OCI-LY3 (cell line): Measurements from ENCODE around the gene EFCAB6.

ENCODE experiments used
- H2AFZ ChIP-seq: fragments of 200-600, 300-600 bp; shearing (Covaris generic); 2 replicates; pipeline ENCODE4 v1.6.0; 2014; ENCODE audit warnings: antibody characterized with exemption, low read depth, low read length
- H3K27ac ChIP-seq: fragments of 200-600, 300-600 bp; sonication (generic); 2 replicates; pipeline ENCODE4 v1.5.1; 2014; ENCODE audit warnings: mild to moderate bottlenecking, low read length, moderate library complexity, mixed read lengths
- H3K27me3 ChIP-seq: fragments of 200-600, 300-600 bp; sonication (generic); 2 replicates; pipeline ENCODE4 v1.6.1; 2014; ENCODE audit warnings: low read depth, low read length, mixed read lengths
- H3K36me3 ChIP-seq: fragments of 200-600, 300-600 bp; sonication (generic); replicated peaks from 2 replicates; pipeline ENCODE3; 2014; ENCODE audit warnings: low read depth, low read length, mixed read lengths
- H3K4me1 ChIP-seq: fragments of 300-600, 200-600 bp; sonication (generic); 2 replicates; pipeline ENCODE4 v1.6.1; 2014; ENCODE audit warnings: low read length, mixed read lengths
- H3K4me2 ChIP-seq: fragments of 200-600, 300-600 bp; sonication (generic); 2 replicates; pipeline ENCODE4 v1.6.1; 2014; ENCODE audit warnings: low read length, mixed read lengths
- H3K4me3 ChIP-seq: fragments of 300-600, 200-600 bp; sonication (generic); 2 replicates; pipeline ENCODE4 v1.5.1; 2014; ENCODE audit warnings: antibody characterized with exemption, mild to moderate bottlenecking, low read length, moderate library complexity
- H3K79me2 ChIP-seq: fragments of 300-600, 200-600 bp; shearing (Covaris generic); 2 replicates; pipeline ENCODE4 v1.6.1; 2014; ENCODE audit warnings: mild to moderate bottlenecking, low read length, mixed read lengths
- H3K9ac ChIP-seq: fragments of 300-600, 200-600 bp; shearing (Covaris generic); 2 replicates; pipeline ENCODE4 v1.6.0; 2014; ENCODE audit warnings: mild to moderate bottlenecking, low read length, moderate library complexity
- H3K9me3 ChIP-seq: fragments of 200-600, 300-600 bp; shearing (Covaris generic); 2 replicates; pipeline ENCODE4 v1.6.1; 2014; ENCODE audit warnings: low read length, mixed read lengths; ENCODE audit not compliant: insufficient read depth
- H4K20me1 ChIP-seq: fragments of 200-600, 300-600 bp; sonication (generic); 2 replicates; pipeline ENCODE4 v1.6.1; 2016; ENCODE audit warnings: low read length, mixed read lengths; ENCODE audit not compliant: insufficient read depth
- CTCF ChIP-seq: fragments of 200-600, 300-600 bp; sonication (generic); IDR thresholded peaks from 2 replicates; pipeline ENCODE4 v1.5.1; 2014; ENCODE audit warnings: antibody characterized with exemption, low read length, low read depth
- EZH2phosphoT487 ChIP-seq: fragments of 200-600 bp; shearing (Covaris generic); IDR thresholded peaks from 2 replicates; pipeline ENCODE4 v1.6.1; 2018; ENCODE audit warnings: antibody characterized with exemption, mixed run types, low read depth

The EFCAB6 gene

DNA sequence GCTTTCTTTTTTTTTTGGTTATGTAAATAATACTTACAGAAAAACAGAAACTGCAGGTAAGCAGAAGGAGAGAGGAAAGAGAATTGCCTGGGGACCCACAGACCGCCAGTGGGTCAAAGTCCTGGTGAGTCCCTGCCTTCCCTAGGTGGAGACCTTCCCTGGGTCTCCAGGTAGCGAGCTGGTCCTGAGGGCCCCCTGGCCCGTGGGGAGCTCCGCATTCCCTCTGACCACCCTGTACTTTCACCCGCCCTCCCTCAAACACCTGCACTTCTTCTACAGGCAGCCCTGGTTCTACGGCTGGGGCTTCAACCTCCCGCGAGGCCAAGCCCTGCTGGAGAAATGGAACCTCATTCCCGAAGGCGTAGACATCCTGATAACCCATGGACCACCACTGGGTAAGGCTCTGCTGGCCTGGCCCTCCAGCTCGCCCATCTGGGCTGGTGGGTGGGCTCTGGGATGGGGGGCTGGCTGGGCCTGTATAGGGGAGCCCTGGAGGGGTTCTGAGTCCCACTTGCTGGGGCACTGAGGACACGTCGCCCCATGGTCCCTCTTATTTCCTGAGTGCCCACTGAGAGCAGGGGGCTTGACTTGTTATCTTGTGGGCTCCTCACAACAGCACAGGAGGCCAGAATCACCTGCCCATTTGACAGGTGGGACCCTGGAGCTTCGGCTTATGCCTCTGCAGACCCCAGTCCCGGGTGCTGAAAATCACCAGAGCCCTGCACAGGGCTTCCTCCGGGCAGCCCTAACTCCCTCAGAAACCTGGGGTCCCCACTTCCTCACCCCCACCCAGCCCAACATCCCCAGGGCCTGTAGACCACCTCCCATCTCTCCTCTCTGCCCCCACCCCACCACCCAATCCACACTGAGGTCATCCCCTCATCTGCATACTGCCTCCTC is 313.9 kb downstream of the EFCAB6 start:
- H3K79me2 ChIP-seq, result no peaks in the 10 kb centered on the region
- no peaks in the 10 kb centered on the region for H3K9me3 ChIP-seq
- no peak overlapping the region for H3K4me2 ChIP-seq

GRCh38 chr22:43493297-43493696 is 318.8 kb downstream of the EFCAB6 start:
- H3K4me2 ChIP-seq, result no peak overlapping the region
- no peak for TF ChIP-seq CTCF
- no peak for TF ChIP-seq EZH2phosphoT487
- no peak overlapping the region for H3K4me3 ChIP-seq
- no peak overlapping the region for H3K27ac ChIP-seq
- no peaks in the 10 kb centered on the region for H3K79me2 ChIP-seq
- H2AFZ ChIP-seq, result no peak overlapping the region
- H3K4me1 ChIP-seq, result no peaks in the 10 kb centered on the region
- H3K36me3 ChIP-seq, result no peaks in the 10 kb centered on the region
- H4K20me1 ChIP-seq, result no peaks in the 10 kb centered on the region
- H3K27me3 ChIP-seq, result no peaks in the 10 kb centered on the region
- no peaks in the 10 kb centered on the region for H3K9me3 ChIP-seq
- H3K9ac ChIP-seq, result no peak overlapping the region

More for the DNA sequence above, 313.9 kb downstream of the EFCAB6 start:
- H4K20me1 ChIP-seq, result no peaks in the 10 kb centered on the region
- H3K27me3 ChIP-seq, result no peaks in the 10 kb centered on the region
- no peak overlapping the region for H3K27ac ChIP-seq
- H3K36me3 ChIP-seq, result no peaks in the 10 kb centered on the region
- no peak overlapping the region for H3K4me3 ChIP-seq
- H2AFZ ChIP-seq, result no peak overlapping the region
- H3K9ac ChIP-seq, result no peak overlapping the region
- TF ChIP-seq CTCF, result no peak
- TF ChIP-seq EZH2phosphoT487, result no peak
- no peaks in the 10 kb centered on the region for H3K4me1 ChIP-seq

DNA sequence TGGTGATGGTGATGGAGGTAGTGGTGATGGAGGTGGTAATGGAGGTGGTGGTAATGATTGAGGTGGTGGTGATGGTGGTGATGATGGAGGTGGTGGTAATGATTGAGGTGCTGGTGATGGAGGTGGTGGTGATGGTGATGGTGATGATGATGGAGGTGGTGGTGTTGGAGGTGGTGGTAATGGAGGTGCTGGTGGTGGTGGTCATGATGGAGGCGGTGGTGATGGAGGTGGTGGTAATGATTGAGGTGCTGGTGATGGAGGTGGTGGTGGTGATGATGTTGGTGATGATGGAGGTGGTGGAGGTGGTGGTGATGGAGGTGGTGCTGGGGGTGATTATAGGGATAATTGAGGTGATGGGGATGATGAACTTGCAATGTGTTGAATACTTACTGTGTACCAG is 320.4 kb downstream of the EFCAB6 start:
- no peak overlapping the region for H2AFZ ChIP-seq
- no peaks in the 10 kb centered on the region for H3K27me3 ChIP-seq
- H4K20me1 ChIP-seq, result no peaks in the 10 kb centered on the region
- H3K4me3 ChIP-seq, result no peak overlapping the region
- H3K79me2 ChIP-seq, result no peaks in the 10 kb centered on the region
- H3K9me3 ChIP-seq, result no peaks in the 10 kb centered on the region
- no peaks in the 10 kb centered on the region for H3K4me1 ChIP-seq
- H3K36me3 ChIP-seq, result no peaks in the 10 kb centered on the region
- no peak overlapping the region for H3K27ac ChIP-seq
- no peak overlapping the region for H3K4me2 ChIP-seq
- H3K9ac ChIP-seq, result no peak overlapping the region
- TF ChIP-seq CTCF, result no peak
- TF ChIP-seq EZH2phosphoT487, result no peak

- Histone ChIP-seq H4K20me1 (no peaks in the 10 kb centered on the region), H3K27ac (no peak overlapping the region), H3K9ac (no peak overlapping the region), H3K27me3 (no peaks in the 10 kb centered on the region), H3K79me2 (no peaks in the 10 kb centered on the region), H3K4me3 (no peak overlapping the region), H3K9me3 (no peaks in the 10 kb centered on the region), H3K36me3 (no peaks in the 10 kb centered on the region), H3K4me2 (no peak overlapping the region), H2AFZ (no peak overlapping the region), H3K4me1 (no peaks in the 10 kb centered on the region)
- TF ChIP-seq CTCF, result no peak
- TF ChIP-seq EZH2phosphoT487, result no peak
Observed at GRCh38 chr22:43491177-43491576, 320.9 kb downstream of the EFCAB6 start.
